G401 (cell line): Measurements from ENCODE around the gene BPIFA1. TPM values are rescaled to one million over a fixed set of nuclear protein-coding genes. Genes with fewer than 3 reads are reported as not detected.
A peak's percentile ranks its signal among the peaks of the same experiment; 100 is the strongest.

Source experiments
- DNase-seq: peaks from one replicate; pipeline ENCODE4 v3.0.0-alpha.2; 2015; ENCODE audit warnings: low spot score
- in situ Hi-C: cut with HindIII; loops from 2 replicates; pipeline ENCODE4 v1.10.0; 2016; ENCODE audit warnings: low sequenced_read_pairs, mixed read lengths
- total RNA-seq: library from RNA; depleted of rRNA; stranded (reverse); fragments of >200 nt; shearing (Covaris generic); gene quantifications from 2 replicates; pipeline ENCODE4 v1.2.3, GENCODE V29; 2014; rRNA removed

BPIFA1 gene
- total RNA-seq, 1 experiment from 2014 or later = not detected

- DNase-seq = peak; percentile 30
- in situ Hi-C loops = no loop called here
Observed at GRCh38 chr20:33291830-33292355, 56.1 kb downstream of the BPIFA1 start.

Other genes starting within 250 kb of the BPIFA1 start
- not detected in 2 replicates for gene SUN5, start 231.6 kb upstream of the BPIFA1 start, total RNA-seq
- not detected in 2 replicates for gene BPIFB2, start 228.3 kb upstream of the BPIFA1 start, total RNA-seq
- gene BPIFB6, start 204.3 kb upstream of the BPIFA1 start, total RNA-seq = not detected in 2 replicates
- not detected in 2 replicates for gene BPIFB3, start 182.1 kb upstream of the BPIFA1 start, total RNA-seq
- not detected in 2 replicates for gene BPIFB4, start 156.4 kb upstream of the BPIFA1 start, total RNA-seq
- not detected in 2 replicates for gene BPIFA2, start 67.8 kb upstream of the BPIFA1 start, total RNA-seq
- not detected in 2 replicates for gene BPIFA3, start 18.6 kb upstream of the BPIFA1 start, total RNA-seq
- gene BPIFB1, start 47.2 kb downstream of the BPIFA1 start, total RNA-seq = not detected in 2 replicates
- 41.6 and 65.5 TPM in 2 replicates for gene CDK5RAP1, start 165.5 kb downstream of the BPIFA1 start, total RNA-seq
- gene SNTA1, start 207.8 kb downstream of the BPIFA1 start, total RNA-seq = 38.0 and 42.6 TPM in 2 replicates